ENCODE measurements around the gene ATP2B2.

ATP2B2 gene

DNA sequence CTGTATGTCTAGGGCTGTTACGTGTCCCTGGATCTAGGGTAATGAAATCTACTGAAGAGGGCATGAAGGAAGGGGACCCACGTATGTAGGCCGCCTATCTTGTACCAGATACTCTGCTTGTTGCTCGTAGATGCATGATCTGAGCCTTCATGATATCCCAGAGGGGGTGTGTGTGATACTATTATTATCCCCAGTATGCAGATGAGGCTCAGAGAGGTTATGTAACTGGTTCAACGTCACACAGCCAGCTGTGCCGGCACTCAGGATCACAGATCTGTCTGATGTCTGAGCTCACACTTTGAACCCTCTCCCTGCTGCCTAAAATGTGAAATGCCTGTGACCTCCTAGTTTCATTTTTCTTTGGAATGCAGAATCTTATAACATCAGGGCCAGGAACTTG, 148.3 kb downstream of the ATP2B2 start:
- DNase-seq = no peak

DNA sequence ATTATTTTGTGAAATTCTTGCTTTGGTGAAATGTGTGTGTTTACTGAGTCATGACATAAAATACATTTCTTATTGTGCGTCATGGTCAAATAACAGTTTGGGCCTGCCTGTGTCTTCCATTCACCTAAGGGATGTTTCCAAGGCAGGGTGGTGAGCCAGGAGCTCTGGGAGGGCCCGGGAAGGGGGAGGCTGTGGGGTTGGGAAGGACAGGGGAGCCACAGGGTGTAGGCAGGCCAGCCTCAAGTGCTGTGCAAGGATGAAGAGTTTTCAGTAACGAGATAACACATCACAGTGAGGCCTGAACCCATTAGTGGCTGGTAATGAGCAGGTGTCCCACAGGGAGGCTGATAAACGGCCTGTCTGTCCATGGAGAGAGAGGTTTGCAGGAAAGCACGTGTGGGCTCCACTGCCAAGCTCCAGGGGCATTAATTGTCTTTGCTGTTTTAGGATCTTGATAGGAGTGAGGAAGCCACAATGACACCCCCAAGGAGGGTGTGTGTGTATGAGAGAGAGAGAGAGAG, 148.9 kb downstream of the ATP2B2 start:
- no peak for DNase-seq

DNA sequence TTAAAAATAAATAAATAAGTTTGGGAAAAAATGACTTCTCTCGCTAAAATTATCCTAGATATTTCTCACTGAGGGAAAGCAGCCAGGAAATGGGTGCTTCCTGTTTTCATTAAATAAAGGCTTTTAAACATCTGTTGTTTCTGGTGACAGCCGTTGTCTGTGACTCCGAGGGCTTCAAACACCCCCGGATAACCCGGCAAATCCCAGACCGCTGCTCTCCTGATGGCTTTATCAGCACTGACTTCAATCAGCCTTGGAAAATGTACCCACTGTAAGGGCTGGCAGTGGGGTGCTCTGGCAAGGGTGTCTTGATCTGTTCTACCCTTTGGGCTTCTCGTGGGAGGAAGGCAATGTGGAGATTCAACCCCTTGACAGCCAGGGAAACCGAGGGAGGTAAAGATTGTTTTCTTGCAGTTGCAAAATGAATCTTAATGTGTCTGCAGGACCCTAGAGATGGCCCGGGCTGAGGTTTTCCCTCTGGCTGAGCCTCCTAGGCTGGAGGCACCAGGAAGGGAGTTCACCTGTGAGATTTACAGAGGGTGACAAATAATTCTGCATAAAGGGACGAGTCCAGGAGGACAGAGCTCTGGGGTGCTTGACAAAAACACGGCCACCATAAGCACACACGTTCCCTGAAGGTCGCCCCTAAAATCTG, 150.9 kb downstream of the ATP2B2 start:
- no peak for DNase-seq

DNA sequence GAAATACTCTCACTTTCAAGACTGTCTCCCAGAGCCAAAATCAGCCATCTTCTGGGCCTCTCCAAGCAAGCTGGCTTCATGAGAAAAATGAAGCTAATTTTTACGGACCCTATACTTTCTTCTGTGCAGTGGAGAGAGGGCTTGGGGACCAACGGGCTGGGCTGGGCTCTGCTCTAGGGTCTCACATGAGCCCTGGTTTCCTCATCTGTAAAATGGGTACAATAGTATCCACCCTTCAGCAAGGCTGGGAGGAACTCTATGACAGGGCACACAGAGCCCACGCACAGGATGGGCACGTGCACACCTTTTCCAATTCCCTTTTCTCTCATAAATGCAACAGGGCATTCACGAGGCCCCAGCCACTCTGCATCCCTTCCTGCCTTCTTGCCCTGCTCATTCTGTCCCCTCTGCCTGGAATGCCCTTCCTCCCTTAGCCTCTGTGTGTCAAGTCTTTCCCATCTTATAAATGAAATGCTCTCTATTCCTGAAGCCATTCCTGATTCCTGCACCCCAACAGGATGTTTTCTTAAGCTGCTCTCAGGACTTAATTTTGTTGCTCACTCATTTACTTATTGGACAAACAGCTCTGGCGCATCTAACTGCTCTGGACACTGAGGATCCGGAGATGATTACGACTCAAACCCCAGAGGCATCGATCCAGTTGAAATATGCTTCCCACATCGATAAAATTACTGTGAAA, 151.6 kb downstream of the ATP2B2 start:
- DNase-seq = no peak

DNA sequence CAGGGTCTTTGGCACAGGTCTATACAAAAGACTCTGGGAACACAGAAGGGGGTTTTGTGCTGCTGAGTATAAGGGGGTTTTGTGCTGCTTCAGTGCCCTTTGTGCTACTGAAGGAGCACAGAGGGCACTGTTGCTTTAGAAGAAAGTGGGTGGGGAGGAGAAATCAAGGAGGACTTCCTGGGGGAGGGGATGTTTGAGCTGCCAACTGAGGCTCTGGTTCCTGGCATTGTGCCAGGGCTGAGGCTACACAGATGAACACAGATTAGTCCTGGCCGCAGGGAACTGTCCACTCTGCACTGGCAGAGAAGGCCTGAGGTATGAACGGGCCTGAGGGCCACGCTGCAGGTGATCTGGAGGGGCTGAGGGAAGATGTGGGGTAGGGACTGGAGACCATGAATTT, 152.2 kb downstream of the ATP2B2 start:
- no peak for DNase-seq

DNA sequence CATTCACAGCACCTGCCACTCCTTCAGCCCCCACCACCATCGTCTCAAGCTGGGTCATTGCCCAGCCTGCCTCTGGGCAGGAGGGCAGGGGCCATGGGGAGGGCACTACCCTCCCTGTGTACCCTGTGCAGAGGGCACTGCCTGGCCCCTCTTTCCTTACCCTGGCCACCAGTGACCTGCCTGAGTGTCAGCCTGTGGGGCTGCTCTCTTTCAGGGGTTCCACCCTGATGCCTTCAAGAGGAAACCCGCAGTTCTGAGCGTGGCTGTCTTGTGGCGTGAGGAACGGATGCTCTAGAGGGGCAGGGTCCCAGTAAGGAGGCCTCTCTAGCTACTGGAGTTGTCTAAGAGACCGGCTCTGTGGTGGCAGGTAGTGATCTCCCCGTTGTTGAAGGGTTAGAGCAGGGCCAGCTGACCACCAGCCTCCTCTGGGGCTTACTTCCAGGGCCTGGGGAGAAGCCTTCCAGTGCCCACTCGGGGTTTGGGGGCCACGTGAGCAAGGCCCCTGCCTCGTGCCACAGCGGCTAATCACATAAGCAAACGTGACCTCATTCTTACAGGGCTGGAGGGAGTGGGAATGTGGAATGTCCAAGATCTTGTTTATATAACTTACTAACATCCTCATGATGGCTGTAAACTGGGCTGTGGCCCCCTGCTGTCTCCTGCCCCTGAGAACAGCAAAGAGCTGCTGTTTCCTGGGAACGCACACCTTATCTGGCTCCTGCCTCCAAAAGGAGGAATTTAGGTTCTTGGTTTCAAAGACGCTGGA, 153.1 kb downstream of the ATP2B2 start:
- no peak for DNase-seq

DNA sequence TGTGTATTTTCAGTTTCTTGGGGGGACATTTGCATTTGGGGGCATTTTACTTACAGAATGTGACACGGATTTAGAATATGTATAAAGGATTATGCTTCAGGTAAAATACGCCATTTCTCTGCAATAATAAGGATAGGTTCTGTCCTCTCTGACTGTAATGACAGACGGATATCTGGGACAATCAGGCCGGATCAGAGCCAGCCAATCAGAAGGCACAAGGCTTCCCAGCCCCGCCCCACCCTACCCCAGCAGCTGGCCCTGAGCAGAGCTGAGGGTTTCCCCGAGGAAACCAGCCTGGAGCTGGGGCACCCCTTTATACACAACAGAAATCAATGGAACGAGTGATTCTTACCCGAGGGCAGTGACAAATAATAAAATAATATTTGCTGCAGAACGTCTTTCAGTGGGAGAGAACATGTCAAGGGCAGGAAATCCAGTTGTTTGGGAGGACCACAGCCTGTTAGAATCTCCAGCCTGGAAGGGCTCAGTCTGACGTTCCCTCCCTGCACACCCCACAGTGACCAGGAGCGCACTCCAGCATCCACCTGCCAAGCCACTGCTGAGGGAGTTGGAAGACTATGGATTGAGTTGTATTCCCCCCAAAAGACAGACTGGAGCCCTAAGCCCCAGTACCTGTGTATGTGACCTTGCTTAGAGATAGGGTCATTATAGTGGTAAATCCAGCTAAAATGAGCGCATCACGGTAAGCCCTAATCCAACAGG, 154.2 kb downstream of the ATP2B2 start:
- no peak for DNase-seq

DNA sequence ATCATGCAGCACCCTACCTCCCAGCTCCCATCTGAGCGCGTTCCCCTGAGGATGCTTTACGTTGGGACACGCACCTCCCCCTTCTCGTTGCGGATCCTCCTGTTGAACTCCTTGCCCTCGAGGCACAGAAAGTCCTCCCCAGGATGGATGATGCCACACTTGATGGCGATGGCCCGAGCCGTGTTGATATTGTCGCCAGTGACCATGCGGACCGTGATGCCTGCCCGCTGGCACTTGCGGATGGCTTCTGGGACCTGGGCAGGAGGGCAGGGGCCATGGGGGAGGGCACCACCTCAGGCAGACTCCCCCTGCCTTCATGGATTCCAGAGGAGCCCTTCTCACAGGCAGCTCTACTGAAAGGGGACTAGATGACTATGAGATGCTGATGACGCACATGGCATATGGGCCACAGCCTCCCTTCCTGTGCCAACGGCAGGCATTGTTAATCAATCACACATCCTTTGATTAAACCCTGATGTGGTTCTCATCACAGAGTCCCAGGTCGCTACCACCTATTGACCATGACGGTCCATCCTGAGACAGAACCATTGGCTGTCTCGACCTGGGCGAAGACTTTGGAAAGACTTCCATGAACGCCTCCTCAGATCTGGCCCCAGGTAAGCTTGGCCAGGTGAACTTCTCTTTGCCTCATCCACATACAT, 154.9 kb downstream of the ATP2B2 start:
- no peak for DNase-seq

DNA sequence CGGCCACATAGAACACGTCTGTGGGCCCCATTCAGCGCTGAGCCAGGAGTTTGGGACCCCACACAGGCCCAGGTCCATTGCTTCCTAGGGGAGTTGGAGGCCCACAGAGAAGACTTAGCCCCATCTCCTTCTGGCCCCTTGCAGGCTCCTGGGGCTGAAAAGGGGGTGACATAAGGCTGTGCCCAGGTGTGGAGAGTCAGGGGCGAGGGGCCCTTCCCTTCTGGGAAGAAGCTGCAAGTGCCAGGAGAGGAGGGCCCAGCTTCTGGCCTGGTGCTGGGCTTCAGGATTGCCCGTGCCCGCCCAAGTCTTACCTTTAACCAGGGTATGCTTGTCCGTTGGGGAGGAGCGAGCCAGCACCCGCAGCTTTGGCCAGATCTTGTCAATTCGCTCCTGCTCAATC, 155.6 kb downstream of the ATP2B2 start:
- DNase-seq = no peak

DNA sequence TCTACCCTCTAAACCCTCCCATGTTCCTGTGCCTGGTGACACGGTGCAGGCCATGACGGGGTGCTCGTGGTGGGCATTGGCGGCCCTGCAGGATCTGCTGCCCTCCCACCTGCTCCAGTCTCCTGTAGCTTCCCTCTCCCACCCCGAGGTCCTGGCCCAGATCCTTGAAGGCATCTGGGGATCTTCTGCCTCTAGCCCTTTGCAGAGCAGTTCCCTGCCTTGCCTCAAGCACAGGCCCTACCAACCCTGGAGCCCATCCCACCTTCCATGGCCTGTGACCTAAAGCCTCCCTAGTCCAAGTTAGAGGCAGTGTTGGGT, 157.0 kb downstream of the ATP2B2 start:
- DNase-seq = no peak

DNA sequence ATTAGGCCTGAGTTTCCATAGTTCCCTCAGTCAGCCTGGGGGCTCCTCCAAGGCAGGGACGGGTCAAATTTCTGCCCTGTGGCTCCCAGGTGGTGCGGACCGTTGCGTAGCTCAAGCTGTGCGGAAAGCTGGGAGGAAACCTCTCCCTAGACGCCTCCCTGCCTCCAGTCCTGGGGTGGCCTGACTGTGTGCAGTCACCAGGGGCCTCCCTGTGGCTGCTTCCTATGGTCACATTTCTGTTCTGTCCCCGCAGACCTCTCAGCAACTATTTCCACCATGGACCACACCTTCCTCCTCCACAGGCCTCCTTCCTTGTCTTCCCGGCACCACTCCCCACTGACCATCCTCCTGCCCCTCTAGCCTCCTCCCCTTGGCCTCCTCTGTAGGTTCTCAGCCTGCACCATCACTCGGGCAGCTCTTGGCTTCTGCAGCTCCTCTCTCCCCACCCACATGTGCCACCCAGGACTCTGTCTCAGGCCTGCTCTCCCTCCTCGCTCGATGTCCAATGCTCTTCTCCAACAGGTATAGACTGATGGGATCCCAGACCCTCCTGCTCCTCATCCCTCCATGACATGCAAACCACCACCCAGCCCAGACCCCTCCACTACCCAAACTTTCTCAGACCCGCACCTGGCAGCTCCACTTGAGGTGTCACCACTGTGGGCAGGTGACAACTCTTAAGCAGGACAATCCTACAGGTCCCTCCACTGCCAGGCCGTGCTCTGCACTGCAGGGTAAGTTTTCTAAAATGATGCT, 157.6 kb downstream of the ATP2B2 start:
- DNase-seq = no peak

DNA sequence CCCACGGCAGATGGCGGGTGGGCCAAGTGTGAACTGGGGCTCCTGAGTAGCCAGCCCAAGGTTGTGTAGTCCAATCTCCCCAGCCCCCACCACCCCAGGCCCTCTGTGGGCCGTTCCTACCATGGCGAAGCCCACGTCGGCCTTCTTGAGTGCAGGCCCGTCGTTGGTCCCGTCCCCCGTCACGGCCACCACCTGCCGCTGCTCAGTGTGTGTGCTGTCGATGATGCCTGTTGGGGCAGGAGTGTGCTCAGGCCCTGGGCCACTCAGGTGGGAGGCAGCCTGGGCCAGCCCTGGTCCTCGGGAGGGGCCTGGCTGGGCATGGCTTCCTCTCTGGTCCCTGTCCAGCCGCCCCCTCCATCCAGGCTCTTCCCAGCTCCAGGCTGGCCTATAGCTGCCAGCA, 159.5 kb downstream of the ATP2B2 start:
- no peak for DNase-seq

DNA sequence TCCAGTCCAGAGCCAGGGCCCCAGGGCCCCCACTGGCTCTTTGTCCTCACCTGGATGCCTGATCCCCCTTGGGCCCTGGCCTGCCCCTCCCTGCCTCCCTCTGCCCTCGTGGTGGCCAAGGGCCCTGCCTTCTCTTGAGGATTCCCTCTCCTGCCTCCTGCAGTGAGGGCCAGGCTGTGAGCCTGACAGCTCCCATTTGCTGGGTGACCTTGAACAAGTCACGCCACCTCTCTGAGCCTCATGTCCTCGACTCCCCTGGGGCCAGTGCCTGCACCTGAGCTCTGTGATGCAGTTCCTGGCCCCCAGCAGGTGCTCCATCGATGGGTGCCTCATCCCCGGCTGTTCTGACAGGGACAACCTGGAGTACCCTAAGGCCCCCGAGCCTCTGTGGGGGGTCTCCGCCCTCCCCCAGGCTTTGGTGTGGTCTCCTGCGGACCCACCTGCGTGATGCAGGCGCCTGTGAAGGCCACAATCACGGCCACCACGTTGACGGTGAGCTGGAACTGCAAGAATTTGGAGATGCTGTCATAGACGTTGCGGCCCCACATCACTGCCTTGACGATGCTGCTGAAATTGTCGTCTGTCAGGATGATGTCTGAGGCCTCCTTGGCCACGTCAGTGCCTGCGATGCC, 160.3 kb downstream of the ATP2B2 start:
- no peak for DNase-seq

DNA sequence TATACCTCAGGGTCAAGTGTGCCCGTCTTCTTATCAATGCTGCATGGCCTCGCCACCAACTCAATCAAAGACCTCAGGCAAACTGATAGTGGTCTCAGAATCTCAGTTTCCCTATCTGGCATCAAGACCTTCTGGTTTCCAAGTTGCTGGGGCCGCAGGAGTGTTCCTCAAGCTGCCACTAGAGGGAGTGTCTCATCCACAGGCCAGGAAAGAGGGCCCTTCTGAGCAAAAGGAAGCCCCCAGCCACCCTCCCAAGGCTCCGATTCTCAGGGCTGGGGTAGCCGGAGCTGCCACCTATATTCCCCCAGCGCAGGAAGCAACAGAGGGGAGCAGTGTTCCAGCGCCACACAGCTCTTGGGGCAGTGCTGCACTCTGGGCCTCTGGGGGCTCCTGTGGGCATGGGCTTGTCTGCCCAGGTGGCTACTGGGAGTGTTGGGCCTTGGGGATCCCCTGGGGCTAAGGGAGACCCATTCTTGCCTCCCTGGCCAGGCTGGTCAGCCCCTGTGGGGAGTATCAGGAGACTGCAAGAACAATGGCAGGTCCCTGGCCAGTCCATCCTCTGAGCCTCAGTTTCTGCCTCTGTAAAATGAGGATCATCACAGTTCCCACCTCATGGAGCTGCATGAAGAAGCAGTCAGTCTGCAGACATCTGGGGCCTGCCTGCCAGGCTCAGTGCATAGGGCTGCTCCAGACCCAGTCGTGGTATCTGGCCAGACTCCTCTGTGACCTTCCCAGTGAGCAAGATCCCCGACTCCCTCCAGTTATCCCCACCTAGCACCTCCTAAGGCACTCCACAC, 161.0 kb downstream of the ATP2B2 start:
- peak; percentile 60 for DNase-seq

DNA sequence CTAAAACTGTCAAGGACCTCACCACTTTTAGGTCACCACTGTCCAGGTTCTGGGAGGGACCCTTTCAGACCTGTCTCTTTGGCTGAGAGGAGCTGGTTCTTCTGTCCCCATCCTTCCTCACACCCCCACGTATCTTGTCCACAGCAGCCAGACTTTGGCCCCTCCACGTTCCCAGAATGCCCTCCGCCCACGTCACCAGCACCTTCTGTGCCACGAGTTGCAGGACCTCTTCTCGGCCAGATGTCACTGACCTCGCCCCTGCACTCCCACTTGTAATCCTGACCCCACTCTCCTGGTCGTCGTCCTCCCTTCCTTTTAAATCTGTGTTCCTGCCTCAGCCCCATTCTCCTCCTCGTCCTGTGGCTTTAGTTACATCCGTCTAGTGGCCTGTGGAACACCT, 161.9 kb downstream of the ATP2B2 start:
- DNase-seq = no peak

DNA sequence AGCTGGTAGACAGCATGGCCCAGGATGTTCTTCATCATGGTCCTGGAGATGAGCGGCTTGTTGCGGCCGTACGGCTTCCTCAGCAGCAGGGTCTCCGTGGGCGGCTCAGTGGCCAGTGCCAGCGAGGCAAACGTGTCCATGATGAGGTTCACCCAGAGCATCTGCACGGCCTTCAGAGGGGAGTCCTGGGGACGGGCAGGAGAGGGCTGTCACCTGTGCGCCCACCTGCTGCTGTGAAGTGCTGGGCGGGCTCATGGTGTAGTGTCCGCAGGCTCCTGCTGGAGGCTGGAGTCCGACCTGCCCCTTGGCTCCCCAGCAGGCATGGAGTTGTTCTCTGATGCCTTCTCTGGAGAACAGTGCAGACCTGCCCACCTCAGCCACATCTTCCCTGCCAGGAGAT, 162.6 kb downstream of the ATP2B2 start:
- DNase-seq = no peak

DNA sequence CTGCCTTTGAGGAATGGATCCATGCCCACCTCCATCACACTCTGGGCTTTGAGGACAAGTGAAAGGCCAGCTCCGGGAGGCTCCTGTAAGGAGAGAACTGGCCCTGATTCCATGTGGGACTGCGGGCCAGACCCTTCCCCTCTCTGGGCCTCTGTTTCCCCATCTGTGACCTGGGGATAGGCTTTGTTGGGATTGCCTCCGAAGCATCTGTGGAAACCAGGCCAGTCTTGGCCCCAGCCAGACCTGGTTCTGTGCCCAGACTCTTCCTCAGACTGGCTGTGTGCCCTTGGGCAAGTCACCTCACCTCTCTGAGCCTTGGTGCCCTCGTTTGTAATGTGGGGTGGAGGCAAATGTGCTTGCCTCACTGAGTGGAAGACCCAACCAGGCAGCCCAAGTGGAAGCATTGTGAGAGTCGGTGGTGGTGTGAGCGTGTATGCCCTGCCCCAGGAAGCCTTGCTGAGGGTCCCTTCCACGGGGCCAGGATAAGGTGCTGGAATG, 163.4 kb downstream of the ATP2B2 start:
- DNase-seq = no peak

DNA sequence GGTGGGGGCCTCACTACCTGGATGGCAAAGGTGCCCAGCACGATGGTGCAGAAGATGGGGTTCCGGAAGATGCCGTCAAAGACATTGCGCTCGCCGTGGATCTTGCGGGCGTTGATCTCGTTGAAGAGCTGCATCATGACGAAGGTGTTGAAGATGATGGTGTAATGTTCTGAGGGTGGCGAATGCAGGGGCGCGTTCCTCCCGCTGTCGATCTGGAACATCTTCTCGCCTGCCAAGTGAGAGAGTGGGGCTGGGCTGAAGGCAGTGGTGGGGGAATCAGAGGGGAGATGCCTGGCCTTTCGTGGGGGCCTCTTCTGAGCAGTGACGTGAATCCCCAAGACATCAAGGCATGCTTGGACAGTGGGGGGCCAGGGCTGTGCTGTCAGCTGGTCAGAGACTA, 164.9 kb downstream of the ATP2B2 start:
- no peak for DNase-seq

DNA sequence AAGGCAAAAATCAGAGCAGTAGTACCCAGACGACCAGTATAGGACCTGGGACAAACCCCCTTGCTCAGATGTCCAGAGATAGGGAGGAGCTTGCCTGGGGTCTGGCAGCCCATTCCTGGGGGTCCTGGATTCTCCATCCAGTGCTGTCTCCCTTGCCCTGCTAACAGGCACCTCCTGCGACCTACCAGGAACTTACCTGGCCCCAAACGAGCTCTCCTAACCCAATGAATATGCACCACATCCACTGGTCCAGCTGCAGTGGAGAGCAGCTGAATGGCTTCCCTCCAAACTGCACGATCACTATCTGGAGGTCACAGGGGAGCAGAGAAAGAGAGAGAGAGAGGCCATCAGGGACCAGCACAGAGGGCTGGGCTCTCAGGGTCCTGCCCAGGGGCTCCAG, 165.3 kb downstream of the ATP2B2 start:
- DNase-seq = no peak

DNA sequence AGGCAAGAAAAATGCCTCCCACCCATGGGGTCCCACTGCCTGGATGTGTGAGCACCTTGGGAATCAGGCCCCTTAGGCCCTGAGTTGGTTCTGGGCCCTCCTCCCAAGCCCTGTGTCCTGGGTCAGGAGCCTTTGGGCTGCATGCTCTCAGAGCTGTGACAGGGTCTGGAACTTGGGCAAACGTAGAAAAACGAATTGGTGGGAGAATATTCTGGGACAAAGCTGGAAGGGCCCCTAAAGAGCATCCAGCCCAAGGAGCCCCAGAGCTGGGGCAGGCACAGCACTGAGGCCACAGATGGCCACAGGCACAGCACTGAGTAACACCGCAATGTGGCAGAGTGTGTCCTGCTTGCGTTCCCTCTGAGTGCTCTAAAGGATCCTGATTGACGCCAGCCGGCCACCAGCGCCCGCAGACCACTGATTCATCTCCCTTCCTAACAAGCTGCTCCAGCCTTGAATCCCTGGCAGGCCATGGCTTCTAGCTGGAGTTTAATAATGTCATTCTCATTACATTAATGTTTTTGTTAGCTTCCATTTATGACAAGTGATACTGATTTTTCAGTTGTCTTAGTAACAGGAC, 165.9 kb downstream of the ATP2B2 start:
- no peak for DNase-seq
